IMR-90 (cell line): ENCODE measurements around the gene ADRA2B. TPM values are rescaled to one million over a fixed set of nuclear protein-coding genes. Genes with fewer than 3 reads are reported as not detected.

Experiments
- ATAC-seq: fragments of 200-7000 bp; cut with Tn5 transposase; 2 replicates; pipeline ENCODE4 v1.9.1; 2020; ENCODE audit warnings: low read depth, mild to moderate bottlenecking, moderate library complexity
- BruUV-seq: library from RNA; stranded (reverse); fragments of 400-500 nt; replicated peaks from 2 replicates; lab custom pipeline; 2021; lab: Mats Ljungman, UMichigan
- CTCF ChIA-PET: fragments of 300-600 bp; formaldehyde crosslinking; extraction: SDS; loops from one replicate; lab custom pipeline; 2021; ENCODE audit warnings: antibody characterized with exemption; lab: Yijun Ruan, JAX
- POLR2A ChIA-PET: fragments of 300-600 bp; sonication (Branson Sonifier 250); formaldehyde crosslinking; loops from one replicate; lab custom pipeline; 2022; ENCODE audit warnings: antibody characterized with exemption; ENCODE audit not compliant: unreplicated experiment; lab: Charles Lee
- DNase-seq: peaks from one replicate; pipeline ENCODE4 v3.0.0; 2013
- H2AFZ ChIP-seq: replicated peaks from 2 replicates; pipeline ENCODE3; 2013; ENCODE audit warnings: low read length, mild to moderate bottlenecking; ENCODE audit not compliant: poor library complexity
- H2AK5ac ChIP-seq: 2 replicates; pipeline ENCODE4 v1.6.1; 2013; ENCODE audit warnings: low read depth, low read length, inconsistent platforms
- H2AK9ac ChIP-seq: replicated peaks from 2 replicates; pipeline ENCODE3; 2013; ENCODE audit warnings: mild to moderate bottlenecking, low read depth, low read length, moderate library complexity; ENCODE audit not compliant: poor library complexity
- H2BK120ac ChIP-seq: 2 replicates; pipeline ENCODE4 v1.6.1; 2013; ENCODE audit warnings: low read depth, low read length, inconsistent platforms
- H2BK15ac ChIP-seq: 3 replicates; pipeline ENCODE4 v1.6.1; 2013; ENCODE audit warnings: low read depth, low read length, inconsistent platforms
- H2BK20ac ChIP-seq: 2 replicates; pipeline ENCODE4 v1.6.1; 2013; ENCODE audit warnings: low read depth, mild to moderate bottlenecking, inconsistent platforms, low read length, moderate library complexity
- H2BK5ac ChIP-seq: 2 replicates; pipeline ENCODE4 v1.6.1; 2013; ENCODE audit warnings: mild to moderate bottlenecking, low read depth, low read length, inconsistent platforms; ENCODE audit not compliant: poor library complexity, severe bottlenecking
- H3K14ac ChIP-seq: replicated peaks from 2 replicates; pipeline ENCODE4 v1.6.1; 2013; ENCODE audit warnings: low read depth, low read length, inconsistent platforms
- H3K18ac ChIP-seq: 2 replicates; pipeline ENCODE4 v1.6.1; 2013; ENCODE audit warnings: low read depth, low read length, control low read depth
- H3K23ac ChIP-seq: 2 replicates; pipeline ENCODE4 v1.6.1; 2013; ENCODE audit warnings: low read depth, low read length, inconsistent platforms
- H3K27ac ChIP-seq: 2 replicates; pipeline ENCODE4 v1.5.1; 2013; ENCODE audit warnings: mild to moderate bottlenecking, control low read depth, low read length; ENCODE audit not compliant: insufficient read depth
- H3K27me3 ChIP-seq: 2 replicates; pipeline ENCODE4 v1.6.1; 2013; ENCODE audit warnings: low read length; ENCODE audit not compliant: control insufficient read depth, insufficient read depth
- H3K36me3 ChIP-seq: 2 replicates; pipeline ENCODE4 v1.6.1; 2013; ENCODE audit warnings: low read length, mixed read lengths; ENCODE audit not compliant: control insufficient read depth, insufficient read depth
- H3K4ac ChIP-seq: 2 replicates; pipeline ENCODE4 v1.6.1; 2013; ENCODE audit warnings: low read depth, low read length, inconsistent platforms
- H3K4me1 ChIP-seq: 2 replicates; pipeline ENCODE4 v1.6.1; 2013; ENCODE audit warnings: low read length, mixed read lengths; ENCODE audit not compliant: control insufficient read depth, insufficient read depth
- H3K4me2 ChIP-seq: 2 replicates; pipeline ENCODE4 v1.6.1; 2013; ENCODE audit warnings: low read depth, mild to moderate bottlenecking, control low read depth, low read length, moderate library complexity
- H3K4me3 ChIP-seq: 2 replicates; pipeline ENCODE4 v1.5.1; 2013; ENCODE audit warnings: low read depth, mild to moderate bottlenecking, control low read depth, low read length, moderate library complexity; ENCODE audit not compliant: insufficient read depth
- H3K56ac ChIP-seq: 2 replicates; pipeline ENCODE4 v1.6.1; 2013; ENCODE audit warnings: low read length, inconsistent platforms; ENCODE audit not compliant: insufficient read depth; ENCODE audit errors: extremely low read depth
- H3K79me1 ChIP-seq, 2 experiments: 2 replicates each; pipeline ENCODE4 v1.6.1; 2013; ENCODE audit warnings: low read length in 2 of 2, inconsistent platforms in 1 of 2, low read depth in 1 of 2
- H3K9ac ChIP-seq: 2 replicates; pipeline ENCODE4 v1.6.1; 2013; ENCODE audit warnings: low read depth, low read length, control low read depth
- H3K9me1 ChIP-seq: 2 replicates; pipeline ENCODE4 v1.6.1; 2013; ENCODE audit warnings: low read length, inconsistent platforms; ENCODE audit not compliant: insufficient read depth
- H3K9me3 ChIP-seq: 2 replicates; pipeline ENCODE4 v1.6.1; 2013; ENCODE audit warnings: low read length; ENCODE audit not compliant: control insufficient read depth, insufficient read depth
- H4K20me1 ChIP-seq: 2 replicates; pipeline ENCODE4 v1.6.1; 2013; ENCODE audit warnings: low read length, inconsistent platforms; ENCODE audit not compliant: insufficient read depth
- H4K5ac ChIP-seq: 2 replicates; pipeline ENCODE4 v1.6.1; 2013; ENCODE audit warnings: mild to moderate bottlenecking, low read depth, low read length, control low read depth
- H4K8ac ChIP-seq, 2 experiments: 2 replicates each; pipeline ENCODE4 v1.6.1; 2013; ENCODE audit warnings: low read depth in 2 of 2, low read length in 2 of 2, control low read depth in 1 of 2, inconsistent platforms in 1 of 2
- H4K91ac ChIP-seq: 2 replicates; pipeline ENCODE4 v1.6.1; 2013; ENCODE audit warnings: low read depth, low read length, inconsistent platforms; ENCODE audit not compliant: insufficient read depth
- BHLHE40 ChIP-seq: fragments of 150-350 bp; IDR thresholded peaks from 2 replicates; pipeline ENCODE4 v1.6.1; 2016; ENCODE audit warnings: mild to moderate bottlenecking, low read depth, low read length
- CEBPB ChIP-seq: IDR thresholded peaks from 2 replicates; pipeline ENCODE4 v1.6.1; 2012; ENCODE audit warnings: low read depth, low read length, improper control_type of control experiment
- CHD1 ChIP-seq: IDR thresholded peaks from 2 replicates; pipeline ENCODE4 v1.6.1; 2012; ENCODE audit warnings: low read depth, low read length, improper control_type of control experiment
- CTCF ChIP-seq: conservative IDR thresholded peaks from 2 replicates; pipeline ENCODE4 v1.5.1; 2012; ENCODE audit warnings: mild to moderate bottlenecking, low read depth, low read length, improper control_type of control experiment
- ELK1 ChIP-seq: fragments of 150-350 bp; IDR thresholded peaks from 2 replicates; pipeline ENCODE4 v1.6.1; 2016; ENCODE audit warnings: low read depth, mild to moderate bottlenecking, low read length, moderate library complexity, borderline replicate concordance
- FOS ChIP-seq: fragments of 150-350 bp; IDR thresholded peaks from 2 replicates; pipeline ENCODE4 v1.6.1; 2016; ENCODE audit warnings: low read depth, low read length
- MAFK ChIP-seq: IDR thresholded peaks from 2 replicates; pipeline ENCODE4 v1.6.1; 2012; ENCODE audit warnings: low read depth, low read length, improper control_type of control experiment
- MAZ ChIP-seq: IDR thresholded peaks from 2 replicates; pipeline ENCODE4 v1.6.1; 2012; ENCODE audit warnings: low read depth, mild to moderate bottlenecking, low read length, improper control_type of control experiment, moderate library complexity, borderline replicate concordance
- MXI1 ChIP-seq: IDR thresholded peaks from 2 replicates; pipeline ENCODE4 v1.6.1; 2012; ENCODE audit warnings: low read depth, mild to moderate bottlenecking, low read length, moderate library complexity, borderline replicate concordance
- NFE2L2 ChIP-seq: fragments of 150-350 bp; IDR thresholded peaks from 2 replicates; pipeline ENCODE4 v1.6.1; 2016; ENCODE audit warnings: low read depth, mild to moderate bottlenecking, low read length
- POLR2A ChIP-seq: IDR thresholded peaks from 2 replicates; pipeline ENCODE4 v1.6.1; 2012; ENCODE audit warnings: mild to moderate bottlenecking, low read depth, low read length
- RAD21 ChIP-seq: IDR thresholded peaks from 2 replicates; pipeline ENCODE4 v1.6.1; 2012; ENCODE audit warnings: low read length, improper control_type of control experiment
- RCOR1 ChIP-seq: IDR thresholded peaks from 2 replicates; pipeline ENCODE4 v1.6.1; 2012; ENCODE audit warnings: mild to moderate bottlenecking, low read length, improper control_type of control experiment; ENCODE audit not compliant: insufficient replicate concordance
- RFX5 ChIP-seq: IDR thresholded peaks from 2 replicates; pipeline ENCODE4 v1.8.0; 2012; ENCODE audit warnings: low read depth, mild to moderate bottlenecking, low read length, moderate library complexity
- SMC3 ChIP-seq: fragments of 150-350 bp; IDR thresholded peaks from 2 replicates; pipeline ENCODE4 v1.6.1; 2016; ENCODE audit warnings: low read depth, mild to moderate bottlenecking, antibody characterized with exemption, low read length, moderate library complexity
- USF2 ChIP-seq: fragments of 150-350 bp; IDR thresholded peaks from 2 replicates; pipeline ENCODE4 v1.6.1; 2017; ENCODE audit warnings: mild to moderate bottlenecking, antibody characterized with exemption, low read length, low read depth
- WGBS, 2 experiments: methylation state at CpG; one replicate each; pipeline versions ENCODE4 v1.1.5 to v1.1.7; 2013; ENCODE audit warnings: missing lambda C conversion rate in 2 of 2; ENCODE audit not compliant: insufficient read length in 1 of 2; ENCODE audit errors: extremely low coverage in 2 of 2; 5-methylcytosine and 5-hydroxymethylcytosine counted together
- dilution Hi-C: fragments of 300-500 bp; cut with HindIII; formaldehyde crosslinking; loops from one replicate; pipeline ENCODE4 v1.14.3; 2018; ENCODE audit warnings: low sequenced_read_pairs; ENCODE audit not compliant: unreplicated experiment
- in situ Hi-C: fragments of 300-500 bp; cut with MboI; formaldehyde crosslinking; loops from 3 replicates; pipeline ENCODE4 v1.14.3; 2019; ENCODE audit warnings: low sequenced_read_pairs, inconsistent platforms, mixed read lengths
- intact Hi-C: fragments of 100-400 bp; cut with micrococcal nuclease; formaldehyde crosslinking; loops from 2 replicates; pipeline ENCODE4 v1.10.0; 2022
- polyA plus RNA-seq, 3 experiments: library from polyadenylated mRNA; depleted of rRNA; stranded (reverse); fragments of >200 nt; gene quantifications; 2 replicates each; pipeline ENCODE4 v1.2.3, GENCODE V29; 2012; ENCODE audit warnings: low replicate concordance in 1 of 3
- total RNA-seq: library from RNA; depleted of rRNA; stranded (reverse); fragments of >200 nt; gene quantifications from 2 replicates; pipeline ENCODE4 v1.2.3, GENCODE V29; 2012

The ADRA2B gene
- total and polyA plus RNA-seq, 2 of the 4 experiments (the other 2 are of a cell fraction): not detected

- H2BK5ac ChIP-seq: no peak overlapping the region
- no peak overlapping the region for H2AK5ac ChIP-seq
- no peak overlapping the region for H4K91ac ChIP-seq
- H2BK120ac ChIP-seq: no peak overlapping the region
- H4K8ac ChIP-seq: no peak overlapping the region
- no peak overlapping the region for H3K23ac ChIP-seq
- no peak overlapping the region for H3K4me3 ChIP-seq
- no peak overlapping the region for H3K27ac ChIP-seq
- no peaks in the 10 kb centered on the region for H3K9me1 ChIP-seq
- no peak overlapping the region for H2AFZ ChIP-seq
- no peaks in the 10 kb centered on the region for H3K9me3 ChIP-seq
- no peak overlapping the region for H2BK20ac ChIP-seq
- no peak for ATAC-seq
- ChIA-PET CTCF (no interaction called here), POLR2A (no interaction called here)
- intact Hi-C loops: no loop called here
- H3K4ac ChIP-seq: no peak overlapping the region
- no peaks in the 10 kb centered on the region for H3K79me1 ChIP-seq
- H3K56ac ChIP-seq: no peak overlapping the region
- H4K5ac ChIP-seq: no peak overlapping the region
- no peak overlapping the region for H3K14ac ChIP-seq
- no peak overlapping the region for H3K4me2 ChIP-seq
- DNase-seq: no peak
- H3K4me1 ChIP-seq: no peaks in the 10 kb centered on the region
- 68% methylated on average over 2 of the region's 4 CpGs; no CpG with 5 or more reads in 1 of the 2 experiments for WGBS, 2 experiments
- no peaks in the 10 kb centered on the region for H3K36me3 ChIP-seq
- TF ChIP-seq RFX5: no peak
- no peak for TF ChIP-seq MXI1
- TF ChIP-seq RAD21: no peak
- no peak for TF ChIP-seq MAFK
- no peak for TF ChIP-seq CHD1
- TF ChIP-seq CEBPB: no peak
- no peak for TF ChIP-seq BHLHE40
- TF ChIP-seq POLR2A: no peak
- no peak for TF ChIP-seq NFE2L2
- no peak for TF ChIP-seq ELK1
- TF ChIP-seq CTCF: no peak
- no peak for TF ChIP-seq USF2
- TF ChIP-seq MAZ: no peak
- no peak for TF ChIP-seq FOS
- TF ChIP-seq SMC3: no peak
- TF ChIP-seq RCOR1: no peak
- H2AK9ac ChIP-seq: no peak overlapping the region
- H3K9ac ChIP-seq: no peak overlapping the region
- in situ Hi-C loops: loop anchor here (25.0 kb wide), 1 partner anchor 1597 kb away; the partner anchor contains the start of genes ACTR1B and C2orf92
- H3K27me3 ChIP-seq: peaks cover 13% of the 10 kb centered on the region
- H4K20me1 ChIP-seq: no peaks in the 10 kb centered on the region
- no peak overlapping the region for H2BK15ac ChIP-seq
- BruUV-seq: no TSS peak
- dilution Hi-C loops: no loop called here
- H3K18ac ChIP-seq: no peak overlapping the region
Measured at GRCh38 chr2:96065381-96065930, 50.9 kb downstream of the ADRA2B start.
